Measurements from ENCODE around the gene MAML3. TPM values are rescaled to one million over a fixed set of nuclear protein-coding genes. Genes with fewer than 3 reads are reported as not detected.

The MAML3 gene
- total RNA-seq, 1 donor from 2014 or later, result 8.1 TPM

GRCh38 chr4:139957065-139957464 lies 196.9 kb downstream of the MAML3 start:
- Mint-ChIP-seq H3K36me3 (ENCODE audit: low read depth, unreplicated experiment) (no peaks in the 10 kb centered on the region), H3K4me3 (ENCODE audit: unreplicated experiment) (no peak overlapping the region), H3K4me1 (ENCODE audit: low read depth, unreplicated experiment) (peaks cover 2% of the 10 kb centered on the region), H3K27me3 (ENCODE audit: low read depth, unreplicated experiment) (no peaks in the 10 kb centered on the region), H3K27ac (ENCODE audit: unreplicated experiment) (no peak overlapping the region), H3K9me3 (ENCODE audit: unreplicated experiment) (no peaks in the 10 kb centered on the region)
- H3K9ac ChIP-seq (ENCODE audit: low read length), result no peak overlapping the region
- DNase-seq (ENCODE audit: low read depth) (no peak), FAIRE-seq (no peak)
- no peaks in the 10 kb centered on the region for H3K27me3 ChIP-seq (ENCODE audit: insufficient read depth, low read length)
- no peak for TF ChIP-seq EZH2 (IDR thresholded peaks at IDR 0.05; ENCODE audit: insufficient read depth, low read length)
- TF ChIP-seq, protein P1, sequence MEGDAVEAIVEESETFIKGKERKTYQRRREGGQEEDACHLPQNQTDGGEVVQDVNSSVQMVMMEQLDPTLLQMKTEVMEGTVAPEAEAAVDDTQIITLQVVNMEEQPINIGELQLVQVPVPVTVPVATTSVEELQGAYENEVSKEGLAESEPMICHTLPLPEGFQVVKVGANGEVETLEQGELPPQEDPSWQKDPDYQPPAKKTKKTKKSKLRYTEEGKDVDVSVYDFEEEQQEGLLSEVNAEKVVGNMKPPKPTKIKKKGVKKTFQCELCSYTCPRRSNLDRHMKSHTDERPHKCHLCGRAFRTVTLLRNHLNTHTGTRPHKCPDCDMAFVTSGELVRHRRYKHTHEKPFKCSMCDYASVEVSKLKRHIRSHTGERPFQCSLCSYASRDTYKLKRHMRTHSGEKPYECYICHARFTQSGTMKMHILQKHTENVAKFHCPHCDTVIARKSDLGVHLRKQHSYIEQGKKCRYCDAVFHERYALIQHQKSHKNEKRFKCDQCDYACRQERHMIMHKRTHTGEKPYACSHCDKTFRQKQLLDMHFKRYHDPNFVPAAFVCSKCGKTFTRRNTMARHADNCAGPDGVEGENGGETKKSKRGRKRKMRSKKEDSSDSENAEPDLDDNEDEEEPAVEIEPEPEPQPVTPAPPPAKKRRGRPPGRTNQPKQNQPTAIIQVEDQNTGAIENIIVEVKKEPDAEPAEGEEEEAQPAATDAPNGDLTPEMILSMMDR (IDR thresholded peaks at IDR 0.05; ENCODE audit: insufficient read depth, low read depth, low read length), result no peak
- no peaks in the 10 kb centered on the region for H4K20me1 ChIP-seq (ENCODE audit: insufficient read depth, low read length)
- H3K36me3 ChIP-seq (ENCODE audit: insufficient read depth, low read length), result no peaks in the 10 kb centered on the region
- H3K9me3 ChIP-seq (ENCODE audit: insufficient read depth, low read depth, low read length), result no peaks in the 10 kb centered on the region
- H2AFZ ChIP-seq (ENCODE audit: low read depth, low read length), result no peak overlapping the region
- H3K4me3 ChIP-seq (ENCODE audit: insufficient read depth, low read depth, low read length), result no peak overlapping the region
- peaks cover 4% of the 10 kb centered on the region for H3K4me1 ChIP-seq (ENCODE audit: insufficient read depth, low read length)
- no peaks in the 10 kb centered on the region for H3K79me2 ChIP-seq (ENCODE audit: insufficient read depth, low read length)
- H3K27ac ChIP-seq (ENCODE audit: low read depth, low read length), result no peak overlapping the region
- H3K4me2 ChIP-seq (ENCODE audit: low read length), result no peak overlapping the region

- Mint-ChIP-seq H3K4me1 (ENCODE audit: low read depth, unreplicated experiment) (peaks cover 5% of the 10 kb centered on the region), H3K27me3 (ENCODE audit: low read depth, unreplicated experiment) (no peaks in the 10 kb centered on the region), H3K36me3 (ENCODE audit: low read depth, unreplicated experiment) (no peaks in the 10 kb centered on the region), H3K4me3 (ENCODE audit: unreplicated experiment) (no peak overlapping the region), H3K27ac (ENCODE audit: unreplicated experiment) (no peak overlapping the region), H3K9me3 (ENCODE audit: unreplicated experiment) (no peaks in the 10 kb centered on the region)
- Histone ChIP-seq H3K27me3 (ENCODE audit: insufficient read depth, low read length) (no peaks in the 10 kb centered on the region), H4K20me1 (ENCODE audit: insufficient read depth, low read length) (no peaks in the 10 kb centered on the region), H3K4me3 (ENCODE audit: insufficient read depth, low read depth, low read length) (no peak overlapping the region), H3K4me1 (ENCODE audit: insufficient read depth, low read length) (peaks cover 4% of the 10 kb centered on the region), H3K9me3 (ENCODE audit: insufficient read depth, low read depth, low read length) (no peaks in the 10 kb centered on the region), H2AFZ (ENCODE audit: low read depth, low read length) (no peak overlapping the region), H3K27ac (ENCODE audit: low read depth, low read length) (no peak overlapping the region), H3K36me3 (ENCODE audit: insufficient read depth, low read length) (no peaks in the 10 kb centered on the region), H3K79me2 (ENCODE audit: insufficient read depth, low read length) (no peaks in the 10 kb centered on the region), H3K9ac (ENCODE audit: low read length) (no peak overlapping the region), H3K4me2 (ENCODE audit: low read length) (peak overlapping the region; percentile 67)
- TF ChIP-seq, protein P1 (IDR thresholded peaks at IDR 0.05; ENCODE audit: insufficient read depth, low read depth, low read length), result no peak
- no peak for TF ChIP-seq EZH2 (IDR thresholded peaks at IDR 0.05; ENCODE audit: insufficient read depth, low read length)
- FAIRE-seq (no peak), DNase-seq (ENCODE audit: low read depth) (peak; percentile 47)
Observed at GRCh38 chr4:139956507-139957017, 197.4 kb downstream of the MAML3 start.

DNA sequence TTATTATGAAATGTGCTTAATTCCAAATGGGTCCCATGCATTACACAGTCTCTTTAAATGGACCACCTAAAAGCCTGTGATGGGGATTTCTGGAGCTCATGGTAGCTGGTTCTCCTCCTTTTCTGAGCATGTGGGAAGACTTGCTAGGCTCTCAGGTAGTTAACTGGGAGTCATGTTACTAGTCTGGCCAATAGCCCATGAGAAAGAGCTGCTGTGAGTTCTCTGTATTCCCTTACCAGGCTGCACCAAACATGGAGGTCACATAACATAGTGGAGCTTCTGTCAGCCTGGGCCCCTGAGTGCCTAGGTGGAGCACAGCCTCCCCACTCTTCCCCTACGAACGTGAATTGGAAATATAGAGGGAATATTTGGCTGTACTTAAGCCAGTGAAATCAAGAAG lies 198.4 kb downstream of the MAML3 start:
- Mint-ChIP-seq H3K4me1 (ENCODE audit: low read depth, unreplicated experiment) (peaks cover 14% of the 10 kb centered on the region), H3K4me3 (ENCODE audit: unreplicated experiment) (no peak overlapping the region), H3K27me3 (ENCODE audit: low read depth, unreplicated experiment) (no peaks in the 10 kb centered on the region), H3K27ac (ENCODE audit: unreplicated experiment) (no peak overlapping the region), H3K9me3 (ENCODE audit: unreplicated experiment) (no peaks in the 10 kb centered on the region), H3K36me3 (ENCODE audit: low read depth, unreplicated experiment) (no peaks in the 10 kb centered on the region)
- H3K9me3 ChIP-seq (ENCODE audit: insufficient read depth, low read depth, low read length), result no peaks in the 10 kb centered on the region
- peaks cover 7% of the 10 kb centered on the region for H3K4me1 ChIP-seq (ENCODE audit: insufficient read depth, low read length)
- DNase-seq (ENCODE audit: low read depth) (no peak), FAIRE-seq (no peak)
- H4K20me1 ChIP-seq (ENCODE audit: insufficient read depth, low read length), result peaks cover 3% of the 10 kb centered on the region
- no peaks in the 10 kb centered on the region for H3K27me3 ChIP-seq (ENCODE audit: insufficient read depth, low read length)
- no peaks in the 10 kb centered on the region for H3K36me3 ChIP-seq (ENCODE audit: insufficient read depth, low read length)
- TF ChIP-seq, protein P1 (IDR thresholded peaks at IDR 0.05; ENCODE audit: insufficient read depth, low read depth, low read length), result no peak
- TF ChIP-seq EZH2 (IDR thresholded peaks at IDR 0.05; ENCODE audit: insufficient read depth, low read length), result no peak
- no peaks in the 10 kb centered on the region for H3K79me2 ChIP-seq (ENCODE audit: insufficient read depth, low read length)
- no peak overlapping the region for H3K9ac ChIP-seq (ENCODE audit: low read length)
- no peak overlapping the region for H2AFZ ChIP-seq (ENCODE audit: low read depth, low read length)
- no peak overlapping the region for H3K4me3 ChIP-seq (ENCODE audit: insufficient read depth, low read depth, low read length)
- no peak overlapping the region for H3K4me2 ChIP-seq (ENCODE audit: low read length)
- H3K27ac ChIP-seq (ENCODE audit: low read depth, low read length), result no peak overlapping the region

Data from astrocyte (in vitro differentiated cells and primary cell).